Activated CD4-positive, alpha-beta T cell treated with anti-CD3 and anti-CD28 coated beads for 36 hours (primary cell): ENCODE results near the gene PEX14. TPM values are rescaled to one million over a fixed set of nuclear protein-coding genes. Genes with fewer than 3 reads are reported as not detected.

Experiments used
- ATAC-seq: fragments of 200-7000 bp; cut with Tn5 transposase; one replicate; pipeline ENCODE4 v1.10.0; 2021; ENCODE audit warnings: mild to moderate bottlenecking, moderate library complexity
- CTCF ChIA-PET: fragments of 350-600 bp; sonication (Branson Sonifier 250); formaldehyde crosslinking; loops from one replicate; lab custom pipeline; 2021; ENCODE audit warnings: antibody characterized with exemption; lab: Charles Lee
- POLR2A ChIA-PET: fragments of 350-600 bp; sonication (Branson Sonifier 250); formaldehyde crosslinking; loops from one replicate; lab custom pipeline; 2021; ENCODE audit warnings: antibody characterized with exemption, inconsistent platforms; lab: Charles Lee
- DNase-seq: peaks from one replicate; pipeline ENCODE4 v3.0.0-alpha.2; 2020
- H3K27ac Mint-ChIP-seq: one replicate; pipeline ENCODE4 v1.8.0; 2021; ENCODE audit warnings: mixed read lengths
- H3K27me3 Mint-ChIP-seq: one replicate; pipeline ENCODE4 v1.8.0; 2021; ENCODE audit warnings: mixed read lengths
- H3K36me3 Mint-ChIP-seq: one replicate; pipeline ENCODE4 v1.8.0; 2021; ENCODE audit warnings: low read depth, mixed read lengths
- H3K4me1 Mint-ChIP-seq: one replicate; pipeline ENCODE4 v1.8.0; 2021; ENCODE audit warnings: mixed read lengths
- H3K4me3 Mint-ChIP-seq: one replicate; pipeline ENCODE4 v1.8.0; 2021; ENCODE audit warnings: mild to moderate bottlenecking, moderate library complexity, mixed read lengths
- H3K9me3 Mint-ChIP-seq: one replicate; pipeline ENCODE4 v1.8.0; 2021; ENCODE audit warnings: low read depth, mixed read lengths
- intact Hi-C, 2 experiments: fragments of 100-400 bp; cut with DNase I in 1 of 2; cut with micrococcal nuclease in 1 of 2; formaldehyde crosslinking; loops; one replicate each; pipeline versions ENCODE4 v1.14.2 to v1.15.1; 2022 to 2024; cut with DNase I, micrococcal nuclease
- total RNA-seq, 2 experiments: library from RNA; stranded (reverse); gene quantifications; one replicate each; pipeline ENCODE4 v1.2.3, GENCODE V29; 2021

The PEX14 gene
- total RNA-seq, 2 experiments from 2014 or later: 16.3 to 25.1 TPM

DNA sequence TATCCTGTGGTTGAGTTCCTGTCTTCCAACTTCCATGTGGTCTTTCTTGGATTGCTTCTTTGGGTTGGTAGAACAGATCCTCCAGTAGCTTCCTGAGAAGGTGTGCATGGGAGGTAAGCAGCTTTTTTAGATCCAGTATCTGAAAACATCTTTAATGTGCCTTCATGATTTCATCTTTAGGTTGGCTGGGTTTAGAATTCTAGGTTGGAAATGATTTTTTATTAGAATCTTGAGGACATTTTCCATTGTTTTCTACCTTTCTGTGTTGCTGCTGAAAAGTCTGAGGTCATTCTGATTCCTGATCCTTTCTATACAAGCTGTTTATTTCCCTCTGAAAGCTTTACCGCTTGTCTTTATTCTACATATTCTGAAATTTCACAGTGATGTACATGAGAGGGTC lies 94.8 kb downstream of the PEX14 start:
- ATAC-seq (no peak), DNase-seq (no peak)
- Mint-ChIP-seq H3K36me3 (peaks cover 9% of the 10 kb centered on the region), H3K27me3 (no peaks in the 10 kb centered on the region), H3K9me3 (no peaks in the 10 kb centered on the region), H3K27ac (no peak overlapping the region), H3K4me3 (no peak overlapping the region), H3K4me1 (no peaks in the 10 kb centered on the region)
- ChIA-PET CTCF (interaction anchor here (1.6 kb wide), 1 partner anchor 15 kb away, joined by 5 read pairs; no protein-coding TSS in a partner anchor), POLR2A (no interaction called here)
- intact Hi-C loops: no loop called here

- POLR2A ChIA-PET: no interaction called here
These were observed 100.9 kb downstream of the PEX14 start for GRCh38 chr1:10575616-10576015.

DNA sequence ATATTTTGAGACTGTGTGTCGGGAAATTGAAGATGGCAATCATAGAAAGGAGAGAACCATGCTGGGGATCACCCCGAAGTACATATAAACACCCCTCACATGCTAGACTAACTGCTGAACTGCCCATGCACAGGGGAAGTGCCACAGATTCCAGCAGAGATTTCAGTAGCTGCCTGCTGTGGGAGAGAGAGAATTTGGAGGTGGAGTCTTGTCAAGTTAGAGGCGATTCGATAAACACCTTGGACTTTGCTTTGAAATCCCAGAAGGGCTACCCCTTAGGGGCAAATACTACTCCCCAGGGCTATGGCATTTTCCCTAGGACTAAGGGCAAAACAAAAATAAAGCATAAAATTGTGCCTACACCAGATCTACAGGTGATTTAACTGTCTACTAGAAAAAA lies 103.3 kb downstream of the PEX14 start:
- ChIA-PET POLR2A (no interaction called here), CTCF (no interaction called here)
- Mint-ChIP-seq H3K4me3 (no peak overlapping the region), H3K4me1 (no peaks in the 10 kb centered on the region), H3K36me3 (peaks cover 6% of the 10 kb centered on the region), H3K27ac (no peak overlapping the region), H3K9me3 (no peaks in the 10 kb centered on the region), H3K27me3 (no peaks in the 10 kb centered on the region)
- DNase-seq: no peak
- intact Hi-C loops: no loop called here
- ATAC-seq: no peak

More at GRCh38 chr1:10575616-10576015, 100.9 kb downstream of the PEX14 start:
- CTCF ChIA-PET: interaction anchor here (1.8 kb wide), 1 partner anchor 80 kb away, joined by 4 read pairs; no protein-coding TSS in a partner anchor
- Mint-ChIP-seq H3K9me3 (no peaks in the 10 kb centered on the region), H3K27ac (no peak overlapping the region), H3K27me3 (no peaks in the 10 kb centered on the region), H3K4me1 (no peaks in the 10 kb centered on the region), H3K36me3 (peaks cover 5% of the 10 kb centered on the region), H3K4me3 (no peak overlapping the region)
- intact Hi-C loops: no loop called here
- peak; percentile 44 for ATAC-seq
- DNase-seq: no peak

DNA sequence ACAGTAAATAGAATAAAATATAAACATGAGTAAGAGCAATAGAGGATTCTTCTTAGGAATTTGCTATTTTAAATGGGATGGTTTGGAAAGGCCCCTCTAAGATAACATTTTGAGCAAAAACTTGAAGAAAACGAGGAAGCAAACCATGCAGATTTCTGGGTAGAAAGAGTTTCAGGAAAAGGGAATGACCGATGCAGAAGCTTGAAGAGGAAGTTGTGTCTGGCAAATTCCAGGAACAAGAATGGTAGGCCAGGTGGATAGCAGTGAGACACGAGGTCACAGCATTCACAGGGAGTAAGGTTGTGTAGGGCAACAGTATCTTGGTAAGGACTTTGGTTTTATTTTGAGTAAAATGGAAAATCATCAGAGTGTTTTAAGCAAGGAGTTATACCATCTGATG lies 108.9 kb downstream of the PEX14 start:
- H3K27me3 Mint-ChIP-seq: no peaks in the 10 kb centered on the region
- peaks cover 6% of the 10 kb centered on the region for H3K36me3 Mint-ChIP-seq
- H3K4me3 Mint-ChIP-seq: no peak overlapping the region
- H3K9me3 Mint-ChIP-seq: no peaks in the 10 kb centered on the region
- ChIA-PET CTCF (interaction anchor here (0.7 to 1.5 kb wide), 3 partner anchors 14 to 92 kb away, joined by 3 to 5 read pairs (median 4); no protein-coding TSS in a partner anchor), POLR2A (interaction anchor here (0.6 kb wide), 1 partner anchor 16 kb away, joined by 5 read pairs; no protein-coding TSS in a partner anchor)
- intact Hi-C loops: no loop called here
- no peaks in the 10 kb centered on the region for H3K4me1 Mint-ChIP-seq
- H3K27ac Mint-ChIP-seq: no peak overlapping the region
- DNase-seq (no peak), ATAC-seq (no peak)

- ATAC-seq (no peak), DNase-seq (no peak)
- Mint-ChIP-seq H3K9me3 (no peaks in the 10 kb centered on the region), H3K27me3 (no peaks in the 10 kb centered on the region), H3K36me3 (peaks cover 4% of the 10 kb centered on the region), H3K27ac (no peak overlapping the region), H3K4me3 (no peak overlapping the region), H3K4me1 (no peaks in the 10 kb centered on the region)
- POLR2A ChIA-PET: no interaction called here
- CTCF ChIA-PET: interaction anchor here (0.7 to 1.5 kb wide), 2 partner anchors 16 to 707 kb away, joined by 4 to 5 read pairs; no protein-coding TSS in a partner anchor
- intact Hi-C loops: no loop called here
These were observed 110.5 kb downstream of the PEX14 start for GRCh38 chr1:10585242-10585641.

- Mint-ChIP-seq H3K4me1 (no peaks in the 10 kb centered on the region), H3K36me3 (peaks cover 2% of the 10 kb centered on the region), H3K9me3 (no peaks in the 10 kb centered on the region), H3K27ac (no peak overlapping the region), H3K4me3 (no peak overlapping the region), H3K27me3 (no peaks in the 10 kb centered on the region)
- POLR2A ChIA-PET: no interaction called here
- intact Hi-C loops: no loop called here
- DNase-seq (no peak), ATAC-seq (peak; percentile 44)
- CTCF ChIA-PET: no interaction called here
These were observed 111.4 kb downstream of the PEX14 start for GRCh38 chr1:10586125-10586524.

DNA sequence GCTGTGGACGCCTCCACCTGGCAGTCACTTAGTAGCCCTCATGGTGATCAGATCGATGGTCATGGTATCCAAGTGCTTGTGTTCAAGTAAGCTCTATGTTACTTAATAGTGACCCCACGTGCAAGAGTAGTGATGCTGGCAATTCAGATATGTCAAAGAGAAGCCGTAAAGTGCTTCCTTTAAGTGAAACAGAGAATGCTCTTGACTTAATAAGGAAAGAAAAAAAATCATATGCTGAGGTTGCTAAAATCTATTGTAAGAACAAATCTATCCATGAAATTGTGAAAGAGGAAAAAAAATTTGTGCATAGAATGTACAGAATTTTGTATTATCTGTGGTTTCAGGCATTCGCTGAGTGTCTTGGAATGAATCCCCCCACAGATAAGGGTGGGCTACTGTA lies 113.9 kb downstream of the PEX14 start:
- no peaks in the 10 kb centered on the region for H3K27me3 Mint-ChIP-seq
- H3K4me1 Mint-ChIP-seq: no peaks in the 10 kb centered on the region
- POLR2A ChIA-PET: no interaction called here
- H3K4me3 Mint-ChIP-seq: no peak overlapping the region
- no peak overlapping the region for H3K27ac Mint-ChIP-seq
- ATAC-seq (no peak), DNase-seq (no peak)
- intact Hi-C loops: no loop called here
- no peaks in the 10 kb centered on the region for H3K9me3 Mint-ChIP-seq
- CTCF ChIA-PET: no interaction called here
- peaks cover 2% of the 10 kb centered on the region for H3K36me3 Mint-ChIP-seq

GRCh38 chr1:10589074-10589473 lies 114.3 kb downstream of the PEX14 start:
- intact Hi-C loops: no loop called here
- Mint-ChIP-seq H3K4me1 (no peaks in the 10 kb centered on the region), H3K36me3 (peaks cover 2% of the 10 kb centered on the region), H3K27ac (no peak overlapping the region), H3K9me3 (no peaks in the 10 kb centered on the region), H3K27me3 (no peaks in the 10 kb centered on the region), H3K4me3 (no peak overlapping the region)
- POLR2A ChIA-PET: no interaction called here
- DNase-seq (no peak), ATAC-seq (no peak)
- CTCF ChIA-PET: no interaction called here

GRCh38 chr1:10591010-10591409 lies 116.3 kb downstream of the PEX14 start:
- intact Hi-C loops: no loop called here
- ChIA-PET POLR2A (no interaction called here), CTCF (no interaction called here)
- Mint-ChIP-seq H3K4me1 (no peaks in the 10 kb centered on the region), H3K4me3 (no peak overlapping the region), H3K9me3 (no peaks in the 10 kb centered on the region), H3K27me3 (no peaks in the 10 kb centered on the region), H3K36me3 (no peaks in the 10 kb centered on the region), H3K27ac (no peak overlapping the region)
- DNase-seq: no peak
- no peak for ATAC-seq

DNA sequence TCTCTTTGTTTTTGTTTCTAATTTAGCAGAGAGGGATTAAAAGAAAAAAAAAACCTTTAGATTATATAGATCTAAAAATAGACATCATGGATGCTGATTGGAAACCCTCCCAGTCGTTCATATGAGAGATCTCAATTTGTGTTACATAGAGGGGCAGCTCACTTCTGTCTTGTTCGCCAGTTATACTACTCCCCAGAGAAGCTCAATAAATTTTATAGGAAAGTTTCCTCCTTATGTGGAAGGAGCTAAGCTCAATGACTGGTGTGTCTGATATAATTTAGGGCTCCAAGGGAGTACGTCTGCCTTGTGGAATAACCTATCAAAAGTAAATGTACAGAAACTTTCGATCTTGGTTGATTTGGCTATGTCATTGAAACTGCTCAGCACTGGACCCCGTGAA lies 117.6 kb downstream of the PEX14 start:
- no peak for DNase-seq
- no peak overlapping the region for H3K4me3 Mint-ChIP-seq
- no peaks in the 10 kb centered on the region for H3K36me3 Mint-ChIP-seq
- ATAC-seq: no peak
- H3K27ac Mint-ChIP-seq: no peak overlapping the region
- H3K27me3 Mint-ChIP-seq: no peaks in the 10 kb centered on the region
- H3K9me3 Mint-ChIP-seq: no peaks in the 10 kb centered on the region
- CTCF ChIA-PET: no interaction called here
- no peaks in the 10 kb centered on the region for H3K4me1 Mint-ChIP-seq
- POLR2A ChIA-PET: no interaction called here
- intact Hi-C loops: no loop called here

DNA sequence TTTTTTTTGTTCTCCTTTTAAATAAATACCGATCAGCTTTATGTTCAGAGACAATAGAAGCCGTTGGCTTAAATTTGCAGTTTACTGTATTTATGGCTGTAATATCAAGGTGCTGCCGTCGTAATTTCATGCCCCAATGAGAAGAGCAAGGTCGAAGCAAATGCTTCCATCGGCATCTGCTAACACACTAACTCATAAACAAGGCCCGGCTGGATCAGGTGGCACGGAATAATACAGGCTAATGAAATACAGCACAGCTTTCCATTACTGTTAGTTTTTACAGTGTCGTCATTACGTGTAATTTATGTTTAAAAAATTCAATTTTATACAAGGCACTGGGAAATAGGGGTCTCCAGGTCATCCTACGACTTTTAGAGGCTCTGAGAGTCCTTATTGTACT lies 119.0 kb downstream of the PEX14 start:
- ATAC-seq (no peak), DNase-seq (no peak)
- Mint-ChIP-seq H3K9me3 (no peaks in the 10 kb centered on the region), H3K4me3 (no peak overlapping the region), H3K4me1 (no peaks in the 10 kb centered on the region), H3K36me3 (no peaks in the 10 kb centered on the region), H3K27me3 (no peaks in the 10 kb centered on the region), H3K27ac (no peak overlapping the region)
- intact Hi-C loops: no loop called here
- POLR2A ChIA-PET: no interaction called here
- CTCF ChIA-PET: interaction anchor here (0.6 kb wide), 1 partner anchor 18 kb away, joined by 5 read pairs; no protein-coding TSS in a partner anchor

DNA sequence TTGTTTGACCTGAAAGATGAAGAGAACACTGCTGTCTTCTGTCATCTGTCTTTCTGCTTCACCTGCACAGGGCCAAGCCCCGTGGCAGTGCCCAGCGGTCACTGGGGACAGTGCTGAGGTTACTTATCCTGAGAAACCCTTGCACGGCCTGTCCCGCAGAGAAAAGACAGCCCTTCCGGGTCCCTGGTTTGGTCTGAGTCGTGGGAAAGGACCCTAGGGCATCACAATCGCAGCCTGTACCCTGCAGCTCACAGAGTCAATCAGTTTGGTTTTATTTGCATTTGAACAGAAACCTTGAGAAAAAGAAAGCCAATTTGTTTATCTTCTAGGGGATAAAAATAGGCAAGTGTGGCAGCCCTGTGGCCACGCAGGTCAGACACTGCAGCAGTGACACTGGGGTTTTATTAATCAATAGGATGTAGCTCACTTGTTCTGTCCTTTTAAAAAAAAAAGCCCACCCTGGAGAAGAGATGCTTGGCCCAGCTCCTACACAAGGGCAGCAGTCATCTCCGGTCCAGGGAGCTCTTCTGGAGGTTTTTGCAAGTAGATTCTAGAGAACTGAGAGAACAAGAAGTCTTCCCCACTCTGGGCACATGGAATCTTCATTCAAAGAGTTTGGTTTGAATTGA lies 120.0 kb downstream of the PEX14 start:
- ChIA-PET CTCF (interaction anchor here (0.6 kb wide), 1 partner anchor 17 kb away, joined by 5 read pairs; no protein-coding TSS in a partner anchor), POLR2A (no interaction called here)
- Mint-ChIP-seq H3K4me1 (no peaks in the 10 kb centered on the region), H3K4me3 (no peak overlapping the region), H3K36me3 (no peaks in the 10 kb centered on the region), H3K9me3 (no peaks in the 10 kb centered on the region), H3K27ac (no peak overlapping the region), H3K27me3 (no peaks in the 10 kb centered on the region)
- intact Hi-C loops: no loop called here
- DNase-seq: no peak
- no peak for ATAC-seq
